Stomach smooth muscle (tissue), 2 donors: ENCODE measurements around the gene SLC10A4.
"Not testable (repeated sequence)": the region's sequence is repeated elsewhere in the genome, so short reads cannot be mapped to it uniquely, and the experiment has no call there.

Experiments
- H3K27ac ChIP-seq: one replicate; pipeline ENCODE4 v1.7.0; 2013; ENCODE audit warnings: mild to moderate bottlenecking, low read length, inconsistent platforms
- H3K27me3 ChIP-seq, 2 donors: one replicate each; pipeline ENCODE4 v1.7.0; 2013; ENCODE audit warnings: low read length in 2 of 2; ENCODE audit not compliant: insufficient read depth in 2 of 2, control insufficient read depth in 1 of 2
- H3K36me3 ChIP-seq, 2 donors: one replicate each; pipeline ENCODE4 v1.7.0; 2013; ENCODE audit warnings: low read length in 2 of 2; ENCODE audit not compliant: control insufficient read depth in 2 of 2, insufficient read depth in 2 of 2
- H3K4me1 ChIP-seq: one replicate; pipeline ENCODE4 v1.7.0; 2013; ENCODE audit warnings: low read length; ENCODE audit not compliant: control insufficient read depth, insufficient read depth
- H3K4me3 ChIP-seq, 2 donors: one replicate each; pipeline ENCODE4 v1.7.0; 2013; ENCODE audit warnings: low read length in 2 of 2
- H3K9ac ChIP-seq, 2 donors: one replicate each; pipeline ENCODE4 v1.7.0; 2013; ENCODE audit warnings: low read length in 2 of 2, mild to moderate bottlenecking in 1 of 2
- H3K9me3 ChIP-seq, 2 donors: one replicate each; pipeline ENCODE4 v1.7.0; 2013; ENCODE audit warnings: low read length in 2 of 2; ENCODE audit not compliant: control insufficient read depth in 2 of 2
- donor health status: healthy.
- donor health status: Pancreatic carcinoma.

The SLC10A4 gene, protein sequence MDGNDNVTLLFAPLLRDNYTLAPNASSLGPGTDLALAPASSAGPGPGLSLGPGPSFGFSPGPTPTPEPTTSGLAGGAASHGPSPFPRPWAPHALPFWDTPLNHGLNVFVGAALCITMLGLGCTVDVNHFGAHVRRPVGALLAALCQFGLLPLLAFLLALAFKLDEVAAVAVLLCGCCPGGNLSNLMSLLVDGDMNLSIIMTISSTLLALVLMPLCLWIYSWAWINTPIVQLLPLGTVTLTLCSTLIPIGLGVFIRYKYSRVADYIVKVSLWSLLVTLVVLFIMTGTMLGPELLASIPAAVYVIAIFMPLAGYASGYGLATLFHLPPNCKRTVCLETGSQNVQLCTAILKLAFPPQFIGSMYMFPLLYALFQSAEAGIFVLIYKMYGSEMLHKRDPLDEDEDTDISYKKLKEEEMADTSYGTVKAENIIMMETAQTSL

DNA sequence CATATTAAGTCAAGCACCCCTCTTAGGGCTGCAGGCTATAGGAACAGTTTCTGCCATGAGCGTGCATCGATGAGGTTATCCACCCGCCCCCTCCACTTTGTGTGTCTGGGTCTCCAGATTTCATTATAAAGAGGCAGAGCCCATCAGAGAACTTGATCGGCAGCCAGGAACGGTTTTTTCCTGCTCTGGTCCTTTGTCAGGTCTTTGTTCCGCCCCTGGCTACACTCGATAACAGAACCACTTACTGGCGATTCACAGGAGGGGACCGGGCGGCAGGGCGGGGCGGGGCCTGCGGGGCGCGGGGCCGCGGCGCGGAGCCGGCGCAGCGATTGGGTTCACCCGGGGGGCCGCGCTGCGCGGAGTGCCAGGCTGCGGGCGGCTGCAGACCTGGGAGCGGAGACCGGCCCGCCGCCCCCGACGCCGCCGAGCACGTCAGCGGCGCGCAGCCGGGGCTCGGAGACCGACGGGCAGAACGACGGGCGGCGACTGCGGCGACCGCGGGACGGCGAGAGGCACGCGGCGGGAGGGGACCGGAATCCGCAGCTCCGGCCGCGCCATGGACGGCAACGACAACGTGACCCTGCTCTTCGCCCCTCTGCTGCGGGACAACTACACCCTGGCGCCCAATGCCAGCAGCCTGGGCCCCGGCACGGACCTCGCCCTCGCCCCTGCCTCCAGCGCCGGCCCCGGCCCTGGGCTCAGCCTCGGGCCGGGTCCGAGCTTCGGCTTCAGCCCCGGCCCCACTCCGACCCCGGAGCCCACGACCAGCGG lies at the start of gene SLC10A4:
Gene SLC10A4, plus strand, starts transcription at position 338 of the 771 bp plus-strand sequence. Its CDS starts 219 bp downstream, at position 557.
- Histone ChIP-seq H3K27me3 (peaks cover 30 to 50% of the 10 kb centered on the region in 2 donors), H3K4me1 (peaks cover 4% of the 10 kb centered on the region), H3K9ac (no peak within 1 kb of the TSS), H3K4me3 (peak within 1 kb of the TSS; percentile 13 to 49), H3K36me3 (no peaks in the 10 kb centered on the region), H3K27ac (no peak within 1 kb of the TSS), H3K9me3 (no peaks in the 10 kb centered on the region)

DNA sequence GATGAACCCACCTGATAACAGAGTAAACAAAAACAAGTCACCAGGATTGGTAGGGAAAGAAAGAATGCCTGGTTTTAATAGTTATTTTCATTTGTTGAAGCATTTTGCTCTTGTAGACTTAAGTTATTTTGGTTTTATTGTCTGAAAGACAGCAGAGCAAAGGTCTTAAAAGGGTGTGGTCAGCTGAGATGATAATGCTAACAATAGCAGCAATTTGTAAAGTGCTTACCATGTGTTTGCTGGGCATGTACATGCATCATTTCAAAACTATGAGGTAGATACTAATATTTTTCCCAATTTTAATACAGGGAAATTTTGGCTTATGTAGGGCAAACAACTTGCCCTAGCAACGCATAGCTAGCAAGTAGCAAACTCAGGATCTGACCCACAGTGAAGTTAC lies 46.8 kb upstream of the SLC10A4 start:
- Histone ChIP-seq H3K4me3 (no peak overlapping the region), H3K36me3 (no peaks in the 10 kb centered on the region), H3K27ac (no peak overlapping the region), H3K9ac (no peak overlapping the region), H3K4me1 (no peaks in the 10 kb centered on the region), H3K9me3 (no peaks in the 10 kb centered on the region), H3K27me3 (no peaks in the 10 kb centered on the region)

DNA sequence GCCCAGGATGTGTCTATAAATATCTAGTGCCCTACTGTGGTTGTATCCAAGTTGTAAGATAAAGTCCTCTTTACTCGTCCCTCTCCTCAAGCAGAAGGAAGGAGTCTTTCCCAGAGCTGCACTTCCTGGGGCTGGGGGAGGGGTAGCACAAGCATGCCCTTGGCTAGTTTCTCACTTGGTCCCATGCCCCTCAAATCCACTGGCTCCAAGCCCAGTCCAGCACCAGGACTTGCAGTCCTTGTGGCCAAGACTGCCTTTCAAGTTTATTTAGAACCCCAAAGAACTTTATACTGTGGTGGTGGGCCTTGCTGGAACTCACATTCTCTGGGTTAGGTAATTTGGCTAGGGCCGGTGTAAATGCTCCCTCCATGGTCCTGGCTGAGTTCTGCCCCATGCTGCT lies 43.2 kb upstream of the SLC10A4 start:
- no peaks in the 10 kb centered on the region for H3K9me3 ChIP-seq
- no peak overlapping the region for H3K9ac ChIP-seq
- no peaks in the 10 kb centered on the region for H3K4me1 ChIP-seq
- no peaks in the 10 kb centered on the region for H3K27me3 ChIP-seq
- no peaks in the 10 kb centered on the region for H3K36me3 ChIP-seq
- H3K27ac ChIP-seq = no peak overlapping the region
- H3K4me3 ChIP-seq = no peak overlapping the region

DNA sequence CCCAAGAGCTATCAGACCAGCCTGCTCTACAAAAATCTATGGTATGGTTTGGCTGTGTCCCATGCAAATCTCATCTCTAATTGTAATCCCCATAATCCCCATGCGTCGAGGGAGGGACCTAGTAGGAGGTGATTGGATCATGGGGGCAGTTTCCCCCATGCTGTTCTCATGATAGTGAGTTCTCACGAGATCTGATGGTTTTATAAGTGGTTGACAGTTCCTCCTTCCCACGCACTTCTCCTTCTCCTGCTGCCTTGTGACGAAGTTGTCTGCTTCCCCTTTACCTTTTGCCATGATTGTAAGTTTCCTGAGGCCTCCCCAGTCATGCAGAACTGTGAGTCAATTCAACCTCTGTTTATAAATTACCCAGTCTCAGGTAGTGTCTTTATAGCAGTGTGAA lies 42.2 kb upstream of the SLC10A4 start:
- H3K9ac ChIP-seq, H3K27ac ChIP-seq, H3K27me3 ChIP-seq, H3K4me3 ChIP-seq, H3K9me3 ChIP-seq, H3K36me3 ChIP-seq, H3K4me1 ChIP-seq: not testable (repeated sequence)

DNA sequence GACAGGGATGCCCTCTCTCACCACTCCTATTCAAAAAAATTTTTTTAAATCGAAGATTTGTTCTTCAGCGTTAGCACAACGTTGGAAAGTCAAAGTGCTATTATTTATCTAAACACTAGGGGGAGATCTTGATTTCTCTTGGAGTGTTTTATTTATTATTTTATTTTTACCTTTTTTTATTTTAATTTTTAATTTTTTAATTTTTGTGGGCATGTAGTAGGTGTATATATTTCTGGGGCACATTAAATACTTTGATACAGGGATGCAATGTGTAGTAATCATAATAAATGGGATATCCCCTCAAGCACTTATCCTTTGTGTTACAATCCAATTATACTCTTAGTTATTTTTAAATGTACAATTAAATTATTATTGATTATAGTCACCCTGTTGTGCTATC lies 37.4 kb upstream of the SLC10A4 start:
- Histone ChIP-seq H3K9me3 (no peaks in the 10 kb centered on the region), H3K9ac (no peak overlapping the region), H3K36me3 (no peaks in the 10 kb centered on the region), H3K4me3 (no peak overlapping the region), H3K27me3 (no peaks in the 10 kb centered on the region), H3K4me1 (no peaks in the 10 kb centered on the region), H3K27ac (no peak overlapping the region)

DNA sequence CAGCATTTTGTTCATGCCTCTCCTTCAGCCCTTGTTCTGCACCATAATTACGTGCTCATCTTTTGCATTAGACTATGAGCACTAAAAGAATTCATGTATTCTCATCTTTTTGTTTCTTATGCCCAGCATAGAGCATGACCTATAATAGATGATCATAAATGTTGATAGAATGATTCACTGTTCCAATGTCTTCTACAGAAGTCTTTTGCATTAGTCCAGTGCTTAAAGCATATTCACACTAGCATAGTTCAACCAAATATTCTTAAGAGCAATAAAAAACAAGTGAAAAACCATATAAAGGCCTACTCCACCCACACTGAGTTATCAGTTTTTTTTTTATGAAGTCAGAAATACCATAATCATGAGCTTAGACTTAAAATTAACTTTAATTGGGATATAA lies 36.5 kb upstream of the SLC10A4 start:
- Histone ChIP-seq H3K9ac (no peak overlapping the region), H3K4me1 (no peaks in the 10 kb centered on the region), H3K36me3 (no peaks in the 10 kb centered on the region), H3K27me3 (no peaks in the 10 kb centered on the region), H3K4me3 (no peak overlapping the region), H3K9me3 (no peaks in the 10 kb centered on the region), H3K27ac (no peak overlapping the region)

DNA sequence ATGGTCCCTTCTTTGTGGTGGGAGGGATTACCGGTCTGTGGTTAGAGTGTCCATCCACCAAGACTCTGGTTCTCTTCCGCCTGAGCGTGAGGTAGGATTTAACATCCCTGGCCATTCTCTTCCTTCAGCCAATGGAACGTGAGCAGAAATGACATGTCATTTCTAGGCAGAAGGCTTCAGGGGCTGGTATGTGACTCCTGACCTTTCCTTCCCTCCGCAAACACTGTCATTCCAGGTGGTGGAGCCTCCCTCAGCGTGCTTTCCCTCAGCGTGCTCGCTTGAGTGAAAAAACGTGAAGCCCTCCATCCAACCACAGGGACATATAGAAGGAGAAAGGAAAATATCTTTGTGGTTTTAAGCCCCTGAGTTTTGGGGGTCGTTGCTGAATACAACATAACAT lies 34.0 kb upstream of the SLC10A4 start:
- no peak overlapping the region for H3K27ac ChIP-seq
- no peak overlapping the region for H3K4me3 ChIP-seq
- no peaks in the 10 kb centered on the region for H3K36me3 ChIP-seq
- H3K9ac ChIP-seq = no peak overlapping the region
- H3K9me3 ChIP-seq = no peaks in the 10 kb centered on the region
- no peaks in the 10 kb centered on the region for H3K27me3 ChIP-seq
- no peaks in the 10 kb centered on the region for H3K4me1 ChIP-seq

DNA sequence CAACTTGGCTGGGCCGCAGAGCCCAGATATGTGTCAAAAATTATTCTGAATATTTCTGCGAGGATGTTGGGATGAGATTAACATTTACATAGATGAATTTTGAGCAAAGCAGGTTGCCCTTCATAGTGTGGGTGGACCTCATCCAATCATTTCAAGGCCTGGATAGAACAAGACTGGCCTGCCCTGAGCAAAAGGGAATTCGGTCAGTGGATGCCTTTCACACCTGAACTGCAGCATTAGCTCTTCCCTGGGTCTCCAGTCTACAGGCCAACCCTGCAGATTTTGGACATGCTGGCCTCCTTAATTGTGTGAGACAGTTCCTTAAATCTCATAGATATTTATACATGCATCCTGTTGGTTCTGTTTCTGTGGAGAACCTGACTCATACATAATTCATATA lies 32.4 kb upstream of the SLC10A4 start:
- Histone ChIP-seq H3K4me1 (no peaks in the 10 kb centered on the region), H3K4me3 (no peak overlapping the region), H3K36me3 (no peaks in the 10 kb centered on the region), H3K9ac (no peak overlapping the region), H3K27ac (no peak overlapping the region), H3K27me3 (no peaks in the 10 kb centered on the region), H3K9me3 (no peaks in the 10 kb centered on the region)

DNA sequence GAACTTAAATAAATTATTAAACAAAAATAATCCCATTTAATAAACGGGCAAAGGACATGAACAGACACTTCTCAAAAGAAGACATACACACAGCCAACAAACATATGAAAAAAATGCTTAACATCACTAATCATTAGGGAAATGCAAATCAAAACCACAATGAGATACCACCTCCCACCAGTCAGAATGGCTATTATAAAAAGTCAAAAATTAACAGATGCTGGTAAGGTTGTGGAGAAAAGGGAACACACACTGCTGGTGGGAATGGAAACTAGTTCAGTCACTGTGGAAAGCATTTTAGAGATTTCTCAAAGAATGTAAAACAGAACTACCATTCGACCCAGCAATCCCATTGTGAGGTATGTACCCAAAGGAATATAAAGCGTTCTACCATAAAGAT lies 31.5 kb upstream of the SLC10A4 start:
- H3K27me3 ChIP-seq, H3K27ac ChIP-seq, H3K9ac ChIP-seq, H3K4me3 ChIP-seq, H3K4me1 ChIP-seq, H3K36me3 ChIP-seq, H3K9me3 ChIP-seq: not testable (repeated sequence)

DNA sequence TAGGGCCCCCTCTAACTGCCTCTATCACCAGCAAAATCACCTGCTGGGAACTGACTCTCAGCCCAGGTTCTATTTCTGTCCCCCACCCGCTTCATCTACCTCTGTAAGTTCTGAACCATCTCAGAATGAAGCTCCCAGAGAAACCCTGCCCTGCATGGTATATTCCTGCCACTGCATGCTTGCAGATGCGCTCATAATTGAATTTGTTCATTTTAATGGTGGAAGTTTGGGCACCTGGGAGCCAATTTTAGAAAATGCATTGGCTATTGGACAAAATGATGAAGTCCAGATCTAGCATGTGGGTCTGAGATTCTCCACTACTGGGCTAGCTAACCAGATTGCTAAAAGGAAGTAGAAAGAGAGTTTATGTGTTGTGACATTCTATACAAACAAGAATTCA lies 28.6 kb upstream of the SLC10A4 start:
- peaks cover 0 to 4% of the 10 kb centered on the region in 2 donors for H3K9me3 ChIP-seq
- H3K27me3 ChIP-seq = no peaks in the 10 kb centered on the region
- H3K36me3 ChIP-seq = no peaks in the 10 kb centered on the region
- H3K27ac ChIP-seq = no peak overlapping the region
- H3K4me3 ChIP-seq = no peak overlapping the region
- H3K9ac ChIP-seq = no peak overlapping the region
- no peaks in the 10 kb centered on the region for H3K4me1 ChIP-seq

DNA sequence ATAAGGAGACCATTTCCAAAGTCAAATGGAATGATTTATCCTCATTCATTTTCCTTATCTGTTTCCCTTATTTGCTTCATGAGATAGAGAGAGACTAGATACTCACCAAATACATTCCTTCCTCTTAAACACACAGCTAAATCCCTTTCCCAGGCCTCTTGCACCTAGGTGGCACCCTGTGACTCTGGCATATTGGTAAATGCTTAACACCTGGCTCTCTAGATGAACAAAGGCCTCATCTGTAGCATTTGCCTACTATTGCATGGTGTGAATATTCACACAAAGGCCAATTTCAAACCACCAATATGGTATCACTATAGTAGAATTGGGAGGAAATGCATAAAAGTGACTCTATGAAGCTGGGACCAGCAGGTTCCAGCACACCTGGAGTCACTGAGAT lies 22.1 kb upstream of the SLC10A4 start:
- no peaks in the 10 kb centered on the region for H3K36me3 ChIP-seq
- no peak overlapping the region for H3K27ac ChIP-seq
- H3K4me1 ChIP-seq = no peaks in the 10 kb centered on the region
- peaks cover 0 to 7% of the 10 kb centered on the region in 2 donors for H3K9me3 ChIP-seq
- no peak overlapping the region for H3K9ac ChIP-seq
- H3K4me3 ChIP-seq = no peak overlapping the region
- no peaks in the 10 kb centered on the region for H3K27me3 ChIP-seq
